SK-N-SH (cell line): Measurements from ENCODE around the gene RAI1. TPM values are rescaled to one million over a fixed set of nuclear protein-coding genes. Genes with fewer than 3 reads are reported as not detected.

Source experiments
- CTCF ChIA-PET: fragments of 300-600, 350-600 bp; formaldehyde crosslinking; extraction: SDS; loops from one replicate; lab custom pipeline; 2021; lab: Yijun Ruan, JAX
- POLR2A ChIA-PET: fragments of 350-600 bp; sonication (Branson Sonifier 250); formaldehyde crosslinking; extraction: SDS; loops from one replicate; lab custom pipeline; 2020; ENCODE audit warnings: antibody characterized with exemption, inconsistent platforms; lab: Yijun Ruan, JAX
- DNase-seq: peaks from one replicate; pipeline ENCODE4 v3.0.0; 2012
- H2AFZ ChIP-seq: fragments of 200-600 bp; sonication (generic); 2 replicates; pipeline ENCODE4 v1.8.1; 2016; ENCODE audit warnings: antibody characterized with exemption, mild to moderate bottlenecking, low read depth
- H3F3A ChIP-seq: fragments of 200-600 bp; sonication (generic); replicated peaks from 2 replicates; pipeline ENCODE3; 2016; ENCODE audit warnings: antibody characterized with exemption, mild to moderate bottlenecking; ENCODE audit not compliant: insufficient read depth
- H3K27ac ChIP-seq, 2 experiments: fragments of 200-500 bp in 1 of 2; fragments of 200-600 bp in 1 of 2; sonication (Bioruptor generic) in 1 of 2; sonication (generic), shearing (Covaris generic) in 1 of 2; 2 replicates each; pipeline versions ENCODE4 v1.5.1 to v1.6.1; 2014 to 2016; ENCODE audit warnings: low read depth in 2 of 2, inconsistent platforms in 1 of 2, low read length in 1 of 2, mild to moderate bottlenecking in 1 of 2, mixed read lengths in 1 of 2
- H3K27me3 ChIP-seq: fragments of 200-600 bp; sonication (generic), shearing (Covaris generic); 2 replicates; pipeline ENCODE4 v1.6.1; 2016; ENCODE audit warnings: mixed run types; ENCODE audit not compliant: insufficient read depth
- H3K36me3 ChIP-seq, 2 experiments: fragments of 200-500 bp in 1 of 2; fragments of 200-600 bp in 1 of 2; sonication (Bioruptor generic) in 1 of 2; sonication (generic) in 1 of 2; replicated peaks in 1 of 2; 2 replicates each; pipeline versions ENCODE3 to v1.5.1; 2014 to 2016; ENCODE audit warnings: low read length in 1 of 2, mild to moderate bottlenecking in 1 of 2; ENCODE audit not compliant: insufficient read depth in 2 of 2, control insufficient read depth in 1 of 2
- H3K4me1 ChIP-seq, 2 experiments: fragments of 200-500 bp in 1 of 2; fragments of 200-600 bp in 1 of 2; sonication (Bioruptor generic) in 1 of 2; sonication (generic), shearing (Covaris generic) in 1 of 2; 2 replicates each; pipeline versions ENCODE4 v1.5.1 to v1.6.1; 2014 to 2016; ENCODE audit warnings: low read depth in 1 of 2, low read length in 1 of 2, mixed run types in 1 of 2; ENCODE audit not compliant: insufficient read depth in 2 of 2, control insufficient read depth in 1 of 2
- H3K4me2 ChIP-seq: fragments of 200-600 bp; sonication (generic), shearing (Covaris generic); 2 replicates; pipeline ENCODE4 v1.6.1; 2017; ENCODE audit warnings: mixed run types
- H3K4me3 ChIP-seq, 2 experiments: fragments of 200-500 bp in 1 of 2; fragments of 200-600 bp in 1 of 2; sonication (Bioruptor generic) in 1 of 2; sonication (generic), shearing (Covaris generic) in 1 of 2; 2 replicates each; pipeline versions ENCODE4 v1.5.1 to v1.8.1; 2014 to 2016; ENCODE audit warnings: low read depth in 2 of 2, inconsistent platforms in 1 of 2, low read length in 1 of 2, mild to moderate bottlenecking in 1 of 2, mixed read lengths in 1 of 2, moderate library complexity in 1 of 2
- H3K79me2 ChIP-seq: fragments of 200-600 bp; sonication (generic); 2 replicates; pipeline ENCODE4 v1.8.1; 2017; ENCODE audit warnings: mild to moderate bottlenecking; ENCODE audit not compliant: insufficient read depth
- H3K9ac ChIP-seq: fragments of 200-600 bp; sonication (generic); 2 replicates; pipeline ENCODE4 v1.6.1; 2017; ENCODE audit warnings: mixed run types
- H3K9me2 ChIP-seq: fragments of 200-600 bp; sonication (generic); 2 replicates; pipeline ENCODE4 v1.6.1; 2017; ENCODE audit warnings: mixed run types
- H3K9me3 ChIP-seq: fragments of 200-600 bp; sonication (generic); 2 replicates; pipeline ENCODE4 v1.6.1; 2017; ENCODE audit warnings: mixed run types, mild to moderate bottlenecking, moderate library complexity
- H4K20me1 ChIP-seq: fragments of 200-600 bp; sonication (generic); 2 replicates; pipeline ENCODE4 v1.6.1; 2017; ENCODE audit warnings: mild to moderate bottlenecking, mixed run types; ENCODE audit not compliant: insufficient read depth
- ELF1 ChIP-seq: IDR thresholded peaks from 2 replicates; pipeline ENCODE4 v1.4.0; 2012
- EP300 ChIP-seq, 2 experiments: IDR thresholded peaks; 2 replicates each; pipeline versions ENCODE4 v1.4.0 to v1.6.1; 2012; ENCODE audit warnings: borderline replicate concordance in 1 of 2, low read depth in 1 of 2, low read length in 1 of 2
- EZH2phosphoT487 ChIP-seq: fragments of 200-600 bp; sonication (generic); IDR thresholded peaks from 2 replicates; pipeline ENCODE4 v1.6.1; 2017; ENCODE audit warnings: low read depth, mixed run types, mild to moderate bottlenecking, antibody characterized with exemption, moderate library complexity, borderline replicate concordance
- FOXJ3 ChIP-seq: sonication (generic); formaldehyde crosslinking; IDR thresholded peaks from 2 replicates; pipeline ENCODE4 v1.5.1; 2020; ENCODE audit warnings: mild to moderate bottlenecking, missing genetic modification reagents
- FOXM1 ChIP-seq: IDR thresholded peaks from 2 replicates; pipeline ENCODE4 v1.4.0; 2012; ENCODE audit warnings: low read depth, mild to moderate bottlenecking
- GABPA ChIP-seq: IDR thresholded peaks from 2 replicates; pipeline ENCODE4 v1.4.0; 2012; ENCODE audit warnings: low read depth, mild to moderate bottlenecking
- MEF2A ChIP-seq: IDR thresholded peaks from 2 replicates; pipeline ENCODE4 v1.4.0; 2012; ENCODE audit warnings: low read depth, borderline replicate concordance
- MXI1 ChIP-seq: IDR thresholded peaks from 2 replicates; pipeline ENCODE4 v1.6.1; 2012; ENCODE audit warnings: mild to moderate bottlenecking, low read depth, low read length, improper control_type of control experiment
- PBX3 ChIP-seq: IDR thresholded peaks from 2 replicates; pipeline ENCODE4; 2012
- POLR2AphosphoS5 ChIP-seq: IDR thresholded peaks from 2 replicates; pipeline ENCODE4 v1.6.1; 2012; ENCODE audit warnings: low read depth, low read length
- RCOR1 ChIP-seq: fragments of 150-350 bp; IDR thresholded peaks from 2 replicates; pipeline ENCODE4 v1.6.1; 2017; ENCODE audit warnings: antibody characterized with exemption, low read length
- RFX5 ChIP-seq: IDR thresholded peaks from 2 replicates; pipeline ENCODE4 v1.6.1; 2012; ENCODE audit warnings: mild to moderate bottlenecking, improper control_type of control experiment, low read length
- TAF1 ChIP-seq: IDR thresholded peaks from 2 replicates; pipeline ENCODE4 v1.6.1; 2012; ENCODE audit warnings: low read depth, mild to moderate bottlenecking, low read length, moderate library complexity, borderline replicate concordance
- TCF12 ChIP-seq: IDR thresholded peaks from 2 replicates; pipeline ENCODE4 v1.4.0; 2012
- TEAD4 ChIP-seq: IDR thresholded peaks from 2 replicates; pipeline ENCODE4 v1.4.0; 2012; ENCODE audit warnings: mild to moderate bottlenecking, borderline replicate concordance; ENCODE audit not compliant: insufficient read depth
- USF2 ChIP-seq: fragments of 150-350 bp; IDR thresholded peaks from 2 replicates; pipeline ENCODE4 v1.6.1; 2017; ENCODE audit warnings: antibody characterized with exemption, low read length, low read depth, borderline replicate concordance
- YY1 ChIP-seq: IDR thresholded peaks from 2 replicates; pipeline ENCODE4 v1.4.0; 2012; ENCODE audit warnings: low read depth, mild to moderate bottlenecking
- ZBTB33 ChIP-seq: IDR thresholded peaks from 2 replicates; pipeline ENCODE4 v1.4.0; 2012; ENCODE audit warnings: low read depth, borderline replicate concordance
- WGBS: methylation state at CpG from one replicate; pipeline ENCODE4 v1.1.6; 2017; ENCODE audit warnings: low lambda C conversion rate; 5-methylcytosine and 5-hydroxymethylcytosine counted together
- polyA plus RNA-seq, 3 experiments: library from polyadenylated mRNA; depleted of rRNA; stranded (reverse); fragments of >200 nt; gene quantifications; 2 replicates each; pipeline ENCODE4 v1.2.3, GENCODE V29; 2012

Gene RAI1
- polyA plus RNA-seq, 1 of the 3 experiments (the other 2 are of a cell fraction), result 4.7 TPM

DNA sequence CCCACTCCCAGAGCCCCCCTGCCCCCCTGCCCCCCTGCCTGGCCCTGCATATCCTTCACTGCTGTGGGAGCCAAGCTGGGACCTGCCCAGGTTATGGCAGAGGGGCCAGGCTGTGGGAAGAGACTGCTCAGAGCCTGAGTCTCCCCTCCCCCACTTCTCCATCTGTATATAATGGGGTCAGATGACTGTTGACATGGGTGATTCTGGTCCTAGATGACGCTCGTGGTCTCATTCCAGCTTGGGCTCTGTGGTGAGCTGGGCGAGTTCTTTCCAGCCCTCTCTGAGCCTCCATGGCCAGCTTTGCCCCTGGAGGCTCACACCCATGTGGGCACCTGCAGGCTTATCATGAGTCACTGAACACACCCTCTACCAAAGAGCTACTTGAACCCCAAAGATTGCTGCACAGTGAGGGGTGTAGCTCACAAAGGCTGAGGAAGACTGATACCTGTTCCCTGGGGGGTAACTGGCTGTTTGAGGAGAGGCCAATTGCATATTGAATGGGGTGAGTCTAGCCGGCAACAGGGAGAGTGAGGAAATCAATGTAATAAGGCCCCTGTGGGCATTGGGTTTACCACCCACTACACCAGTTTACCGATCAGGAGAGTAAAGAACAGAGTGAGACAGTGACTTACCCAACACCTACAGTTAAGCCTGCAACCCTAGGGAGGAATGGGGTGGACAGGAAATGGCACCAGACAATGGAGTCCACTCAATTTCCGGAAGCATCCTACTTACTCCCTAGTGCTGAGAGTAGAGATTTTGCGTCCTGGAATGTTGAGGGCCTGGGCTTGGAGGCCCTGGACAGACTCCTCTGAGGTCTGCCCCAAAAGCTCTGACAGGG is 159.7 kb downstream of the RAI1 start:
- DNase-seq, result no peak
- Histone ChIP-seq H3F3A (peaks cover 17% of the 10 kb centered on the region), H3K9ac (peak overlapping the region; percentile 69; the same call in 1 of the 2 replicates), H3K27me3 (no peaks in the 10 kb centered on the region), H3K9me2 (no peaks in the 10 kb centered on the region), H2AFZ (no peak overlapping the region), H3K4me1 (peaks cover 22 to 77% of the 10 kb centered on the region in 2 experiments; a peak in 3 of 4 replicates), H3K36me3 (peaks cover 0 to 3% of the 10 kb centered on the region in 2 experiments), H4K20me1 (no peaks in the 10 kb centered on the region), H3K79me2 (no peaks in the 10 kb centered on the region), H3K4me2 (peak overlapping the region; percentile 90; the same call in 1 of the 2 replicates), H3K27ac (peak overlapping the region; percentile 88 to 98), H3K9me3 (no peaks in the 10 kb centered on the region), H3K4me3 (peak overlapping the region in 1 of 2 experiments; percentile 50; a peak in 2 of 4 replicates)
- CTCF ChIA-PET, result interaction anchor here (0.6 to 8.1 kb wide), 11 partner anchors 8 to 193 kb away, joined by 3 to 48 read pairs (median 5); partner anchors contain the start of gene RAI1
- POLR2A ChIA-PET, result interaction anchor here (1.0 to 2.2 kb wide), 3 partner anchors 9 to 101 kb away, joined by 3 to 8 read pairs (median 4); no protein-coding TSS in a partner anchor
- no peak for TF ChIP-seq GABPA
- no peak for TF ChIP-seq PBX3
- no peak for TF ChIP-seq TAF1
- no peak for TF ChIP-seq FOXJ3 (CRISPR knock-in tag)
- no peak for TF ChIP-seq EP300 (IDR thresholded peaks at IDR 0.05; ENCODE audit: borderline replicate concordance in 1 of 2, low read depth in 1 of 2, low read length in 1 of 2)
- 70% methylated on average over 7 of the region's 7 CpGs for WGBS

DNA sequence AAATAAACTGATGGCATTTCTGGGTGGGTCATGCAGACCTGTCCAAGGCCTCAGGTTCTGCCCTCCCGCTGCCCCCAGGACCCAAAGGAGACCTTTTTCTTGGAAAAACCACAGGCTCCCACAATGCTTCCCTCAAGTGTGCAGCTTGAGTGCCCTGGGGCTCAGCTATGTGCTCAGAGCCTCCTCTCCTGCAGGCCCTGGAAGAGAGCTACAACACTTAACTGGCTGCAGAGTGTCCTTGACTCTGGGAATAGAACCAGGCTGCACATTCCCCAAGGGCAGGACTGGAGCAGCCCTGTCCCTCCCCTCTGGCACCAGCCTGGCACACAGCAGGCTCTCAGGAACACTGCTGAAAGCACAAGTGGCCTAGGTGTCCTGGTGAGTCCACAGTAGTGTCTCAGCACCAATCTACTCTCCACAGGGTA is 160.4 kb downstream of the RAI1 start:
- H2AFZ ChIP-seq, result no peak overlapping the region
- H4K20me1 ChIP-seq, result no peaks in the 10 kb centered on the region
- peaks cover 22 to 83% of the 10 kb centered on the region in 2 experiments; a peak in 3 of 4 replicates for H3K4me1 ChIP-seq
- H3K27ac ChIP-seq, result peak overlapping the region; percentile 88 to 98; a peak in 3 of 4 replicates
- 100% methylated on average over 1 of the region's 1 CpG for WGBS
- H3K9me2 ChIP-seq, result no peaks in the 10 kb centered on the region
- H3K4me3 ChIP-seq, result no peak overlapping the region
- POLR2A ChIA-PET, result interaction anchor here (1.1 to 2.2 kb wide), 2 partner anchors 8 to 10 kb away, joined by 4 to 8 read pairs; no protein-coding TSS in a partner anchor
- no peak for DNase-seq
- H3K9ac ChIP-seq, result no peak overlapping the region
- no peaks in the 10 kb centered on the region for H3K27me3 ChIP-seq
- no peaks in the 10 kb centered on the region for H3K9me3 ChIP-seq
- peaks cover 0 to 4% of the 10 kb centered on the region in 2 experiments for H3K36me3 ChIP-seq
- peaks cover 17% of the 10 kb centered on the region for H3F3A ChIP-seq
- H3K79me2 ChIP-seq, result no peaks in the 10 kb centered on the region
- H3K4me2 ChIP-seq, result no peak overlapping the region
- CTCF ChIA-PET, result interaction anchor here (1.2 to 8.1 kb wide), 6 partner anchors 12 to 161 kb away, joined by 3 to 48 read pairs (median 5); partner anchors contain the start of gene RAI1
- TF ChIP-seq MXI1 (no peak), PBX3 (no peak), YY1 (no peak), EP300 (IDR thresholded peaks at IDR 0.05; ENCODE audit: borderline replicate concordance in 1 of 2, low read depth in 1 of 2, low read length in 1 of 2) (no peak), TAF1 (no peak), USF2 (no peak), RCOR1 (no peak), TCF12 (no peak), TEAD4 (no peak), ELF1 (no peak), FOXM1 (no peak), EZH2phosphoT487 (no peak), MEF2A (no peak), RFX5 (no peak), POLR2AphosphoS5 (no peak), ZBTB33 (no peak)
